ENCODE measurements around the gene FLT3.

DNA sequence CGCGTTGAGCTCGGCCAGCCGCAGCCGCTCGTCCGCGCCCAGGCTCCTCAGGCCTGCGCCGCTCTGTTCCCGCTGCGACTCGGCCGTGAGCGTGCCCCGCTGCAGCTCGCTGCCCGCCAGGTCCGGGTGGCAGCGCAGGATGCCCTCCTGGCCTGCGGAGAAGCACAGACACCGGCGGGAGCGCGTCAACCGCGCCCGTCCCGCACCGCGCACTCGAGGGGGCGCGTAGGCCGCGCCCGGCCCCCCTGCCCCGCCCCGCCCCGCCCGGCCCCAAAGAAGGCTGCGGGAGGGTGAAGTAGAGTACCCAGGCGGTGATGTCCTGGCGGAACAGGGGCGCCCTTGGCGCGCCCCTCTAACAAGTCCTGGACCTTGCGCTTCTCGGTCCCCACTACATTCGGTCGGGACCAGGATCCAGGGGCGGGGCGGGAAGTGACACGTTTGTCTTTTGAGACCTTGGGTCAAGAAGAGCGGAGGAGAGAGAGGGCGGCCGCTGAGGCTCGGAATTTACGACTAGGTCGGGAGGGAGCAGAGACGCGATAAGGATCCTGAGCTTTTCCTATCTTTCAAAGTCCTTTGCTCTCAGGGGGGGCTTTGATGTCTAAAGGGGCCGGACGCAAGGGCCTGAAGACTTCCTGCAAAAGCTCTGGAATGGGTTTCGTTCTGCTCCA lies 121.9 kb downstream of the FLT3 start:
- no peak for TF ChIP-seq CTCF (IDR thresholded peaks at IDR 0.05)
- TF ChIP-seq RFX5 (IDR thresholded peaks at IDR 0.05), result no peak
- no peak for TF ChIP-seq TP53 (CRISPR knock-in tag; IDR thresholded peaks at IDR 0.05)
- no peak for TF ChIP-seq POLR2A (IDR thresholded peaks at IDR 0.05; ENCODE audit: low read length)
- no peak for TF ChIP-seq BCL3 (IDR thresholded peaks at IDR 0.05)
- no peak for TF ChIP-seq MYC (IDR thresholded peaks at IDR 0.05; ENCODE audit: borderline replicate concordance, low read length)
- no peak for TF ChIP-seq CEBPB (IDR thresholded peaks at IDR 0.05)

All from A549 (cell line).